HepG2 (cell line): ENCODE measurements around the gene TTYH2. TPM values are rescaled to one million over a fixed set of nuclear protein-coding genes. Genes with fewer than 3 reads are reported as not detected.

Source experiments
- FOXA3 ChIP-seq: IDR thresholded peaks from 2 replicates; pipeline ENCODE4 v1.6.1; 2016; ENCODE audit warnings: missing genetic modification reagents, missing compliant biosample characterization
- MED8 ChIP-seq: sonication (generic); formaldehyde crosslinking; IDR thresholded peaks from 2 replicates; pipeline ENCODE4 v1.8.1; 2023; ENCODE audit warnings: mild to moderate bottlenecking, missing genetic modification reagents; ENCODE audit not compliant: insufficient replicate concordance
- PATZ1 ChIP-seq: sonication (generic); formaldehyde crosslinking; IDR thresholded peaks from 2 replicates; pipeline ENCODE4 v1.4.0; 2020; ENCODE audit warnings: missing genetic modification reagents
- RAD21 ChIP-seq: fragments of 450-650 bp; formaldehyde crosslinking; IDR thresholded peaks from 2 replicates; pipeline ENCODE4 v1.5.0; 2020; ENCODE audit warnings: mild to moderate bottlenecking
- STAG1 ChIP-seq: sonication (generic); formaldehyde crosslinking; IDR thresholded peaks from 2 replicates; pipeline ENCODE4 v1.4.0; 2020; ENCODE audit warnings: missing genetic modification reagents
- ZNF142 ChIP-seq: sonication (generic); formaldehyde crosslinking; IDR thresholded peaks from 2 replicates; pipeline ENCODE4 v1.4.0; 2020; ENCODE audit warnings: missing genetic modification reagents
- ZNF737 ChIP-seq: sonication (generic); formaldehyde crosslinking; IDR thresholded peaks from 2 replicates; pipeline ENCODE4 v1.5.0; 2020; ENCODE audit warnings: missing genetic modification reagents, mild to moderate bottlenecking, borderline replicate concordance
- polyA plus RNA-seq, 8 experiments: library from polyadenylated mRNA; depleted of rRNA in 3 of 8; stranded (reverse) in 7 of 8; unstranded in 1 of 8; fragments of >200 nt; fragmentation: Illumina TruSeq in 4 of 8; extraction: Trizol in 4 of 8; gene quantifications; 2 replicates each; pipeline versions ENCODE4 v1.2.1 to v1.2.3, GENCODE V29; 2011 to 2016; ENCODE audit warnings: low read depth in 4 of 8, missing spikeins in 1 of 8, mixed read lengths in 1 of 8; ENCODE audit not compliant: insufficient read depth in 1 of 8
- total RNA-seq, 5 experiments: library from RNA; depleted of rRNA; stranded (reverse); fragments of >200 nt; fragmentation: Illumina TruSeq; extraction: Trizol; gene quantifications; 2 replicates each; pipeline ENCODE4 v1.2.3, GENCODE V29; 2016; ENCODE audit warnings: low read depth in 1 of 5

TTYH2 gene
- total and polyA plus RNA-seq, 2 of the 13 experiments (the other 11 are each of a cell fraction or from before 2014, with no cell fraction given) = 0.77 to 0.96 TPM

DNA sequence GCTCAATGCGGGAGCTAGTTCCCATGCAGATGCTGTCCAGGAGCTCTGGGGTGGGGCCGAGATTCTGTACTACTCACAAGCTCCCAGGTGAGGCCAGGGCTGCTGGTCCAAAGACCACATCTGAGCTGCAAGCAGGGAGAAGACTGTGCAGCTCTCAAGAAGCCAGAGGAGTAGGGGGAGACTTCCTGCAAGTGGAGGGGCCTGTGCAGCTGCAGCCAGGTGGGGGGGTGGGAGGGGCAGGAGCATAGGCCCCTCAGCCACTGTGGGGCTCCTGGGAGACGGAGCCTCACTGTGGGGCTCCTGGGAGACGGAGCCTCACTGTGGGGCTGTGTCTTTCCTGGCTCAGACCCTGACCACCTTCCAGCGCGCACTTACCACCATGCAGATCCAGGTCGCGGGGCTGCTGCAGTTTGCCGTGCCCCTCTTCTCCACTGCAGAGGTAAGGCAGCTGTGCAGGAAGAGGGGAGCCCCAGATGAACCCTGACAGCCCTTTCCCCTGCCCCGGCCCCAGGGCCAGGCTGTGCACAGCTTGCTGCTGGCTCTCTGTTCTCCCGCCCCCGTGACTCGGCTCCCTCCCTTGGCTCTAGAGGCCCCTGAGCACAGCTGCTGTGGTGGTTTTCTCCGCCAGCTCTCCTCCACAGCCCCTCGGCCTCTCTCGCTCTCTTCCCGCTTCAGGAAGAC lies 36.4 kb downstream of the TTYH2 start (continued):
- TF ChIP-seq ZNF142 (CRISPR knock-in tag) (no peak), ZNF737 (CRISPR knock-in tag) (no peak), MED8 (CRISPR knock-in tag) (no peak), STAG1 (no peak), FOXA3 (CRISPR knock-in tag) (no peak), PATZ1 (CRISPR knock-in tag) (no peak), RAD21 (CRISPR knock-in tag) (no peak)
